Activated CD4-positive, alpha-beta T cell treated with anti-CD3 and anti-CD28 coated beads, Interleukin-2, amount 10 ng/mL, durations not matched to agents 7 days and 5 days (primary cell): ENCODE measurements around the gene COPS3. TPM values are rescaled to one million over a fixed set of nuclear protein-coding genes. Genes with fewer than 3 reads are reported as not detected.
"Not testable (repeated sequence)": the region's sequence is repeated elsewhere in the genome, so short reads cannot be mapped to it uniquely, and the experiment has no call there.

Experiments used
- CTCF ChIA-PET: fragments of 350-600 bp; sonication (Branson Sonifier 250); formaldehyde crosslinking; loops from one replicate; lab custom pipeline; 2021; ENCODE audit warnings: antibody characterized with exemption; lab: Charles Lee
- POLR2A ChIA-PET: fragments of 350-600 bp; sonication (Branson Sonifier 250); formaldehyde crosslinking; loops from one replicate; lab custom pipeline; 2021; ENCODE audit warnings: antibody characterized with exemption; lab: Charles Lee
- DNase-seq: peaks from one replicate; pipeline ENCODE4 v3.0.0-alpha.2; 2020
- H3K27ac Mint-ChIP-seq: one replicate; pipeline ENCODE4 v1.8.0; 2021; ENCODE audit warnings: mild to moderate bottlenecking, moderate library complexity, mixed read lengths
- H3K27me3 Mint-ChIP-seq: one replicate; pipeline ENCODE4 v1.8.0; 2021; ENCODE audit warnings: mixed read lengths
- H3K36me3 Mint-ChIP-seq: one replicate; pipeline ENCODE4 v1.8.0; 2021; ENCODE audit warnings: low read depth, mixed read lengths
- H3K4me1 Mint-ChIP-seq: one replicate; pipeline ENCODE4 v1.8.0; 2021; ENCODE audit warnings: mixed read lengths
- H3K4me3 Mint-ChIP-seq: one replicate; pipeline ENCODE4 v1.8.0; 2021; ENCODE audit warnings: mild to moderate bottlenecking, moderate library complexity, mixed read lengths
- H3K9me3 Mint-ChIP-seq: one replicate; pipeline ENCODE4 v1.8.0; 2021; ENCODE audit warnings: mixed read lengths
- total RNA-seq, 2 experiments: library from RNA; stranded (reverse); gene quantifications; one replicate each; pipeline ENCODE4 v1.2.3, GENCODE V29; 2021

COPS3 gene
- total RNA-seq, 2 experiments from 2014 or later: 100 TPM

- Mint-ChIP-seq H3K4me3 (no peak overlapping the region), H3K9me3 (no peaks in the 10 kb centered on the region), H3K4me1 (peaks cover 9% of the 10 kb centered on the region), H3K27me3 (no peaks in the 10 kb centered on the region), H3K36me3 (no peaks in the 10 kb centered on the region), H3K27ac (no peak overlapping the region)
- ChIA-PET POLR2A (no interaction called here), CTCF (interaction anchor here (0.6 kb wide), 2 partner anchors 21 to 58 kb away, joined by 3 read pairs; no protein-coding TSS in a partner anchor)
- no peak for DNase-seq
Observed at GRCh38 chr17:17295141-17295540, 14.1 kb upstream of the COPS3 start.

GRCh38 chr17:17289701-17290100 is 8.7 kb upstream of the COPS3 start:
- Mint-ChIP-seq H3K4me3 (no peak overlapping the region), H3K9me3 (no peaks in the 10 kb centered on the region), H3K36me3 (no peaks in the 10 kb centered on the region), H3K27me3 (no peaks in the 10 kb centered on the region), H3K4me1 (no peaks in the 10 kb centered on the region), H3K27ac (no peak overlapping the region)
- no peak for DNase-seq
- CTCF ChIA-PET: interaction anchor here (1.0 kb wide), 1 partner anchor 11 kb away, joined by 3 read pairs; no protein-coding TSS in a partner anchor
- POLR2A ChIA-PET: no interaction called here

GRCh38 chr17:17289086-17289485 is 8.0 kb upstream of the COPS3 start:
- Mint-ChIP-seq H3K4me1 (no peaks in the 10 kb centered on the region), H3K9me3 (no peaks in the 10 kb centered on the region), H3K4me3 (no peak overlapping the region), H3K27me3 (no peaks in the 10 kb centered on the region), H3K36me3 (no peaks in the 10 kb centered on the region), H3K27ac (no peak overlapping the region)
- DNase-seq: no peak
- POLR2A ChIA-PET: no interaction called here
- CTCF ChIA-PET: no interaction called here

GRCh38 chr17:17285951-17286350 is 4.9 kb upstream of the COPS3 start:
- CTCF ChIA-PET: no interaction called here
- POLR2A ChIA-PET: no interaction called here
- Mint-ChIP-seq H3K4me1 (peaks cover 12% of the 10 kb centered on the region), H3K27ac (no peak overlapping the region), H3K4me3 (no peak overlapping the region), H3K36me3 (no peaks in the 10 kb centered on the region), H3K27me3 (peaks cover 3% of the 10 kb centered on the region), H3K9me3 (no peaks in the 10 kb centered on the region)
- no peak for DNase-seq

- peaks cover 20% of the 10 kb centered on the region for H3K36me3 Mint-ChIP-seq
- ChIA-PET CTCF (interaction anchor here (0.6 to 0.7 kb wide), 2 partner anchors 40 to 78 kb away, joined by 3 read pairs; no protein-coding TSS in a partner anchor), POLR2A (interaction anchor here (0.7 kb wide), 1 partner anchor 238 kb away, joined by 5 read pairs; no protein-coding TSS in a partner anchor)
- peaks cover 3% of the 10 kb centered on the region for H3K27me3 Mint-ChIP-seq
- H3K27ac Mint-ChIP-seq: peak overlapping the region; percentile 97
- no peak for DNase-seq
- peak overlapping the region; percentile 94 for H3K4me3 Mint-ChIP-seq
- H3K4me1 Mint-ChIP-seq: peaks cover 42% of the 10 kb centered on the region
- H3K9me3 Mint-ChIP-seq: no peaks in the 10 kb centered on the region
Observed at GRCh38 chr17:17279316-17279715, 1.7 kb downstream of the COPS3 start.

GRCh38 chr17:17277431-17277830 is 3.6 kb downstream of the COPS3 start:
- POLR2A ChIA-PET, H3K27me3 Mint-ChIP-seq, DNase-seq, H3K27ac Mint-ChIP-seq, H3K9me3 Mint-ChIP-seq, H3K4me3 Mint-ChIP-seq: not testable (repeated sequence)
- CTCF ChIA-PET: interaction anchor here (0.7 to 2.0 kb wide), 2 partner anchors 10 to 135 kb away, joined by 3 to 5 read pairs; no protein-coding TSS in a partner anchor
- peaks cover 44% of the 10 kb centered on the region for H3K4me1 Mint-ChIP-seq
- peaks cover 27% of the 10 kb centered on the region for H3K36me3 Mint-ChIP-seq

- ChIA-PET CTCF (interaction anchor here (0.6 to 2.0 kb wide), 2 partner anchors 12 to 1019 kb away, joined by 3 to 5 read pairs; no protein-coding TSS in a partner anchor), POLR2A (no interaction called here)
- peaks cover 32% of the 10 kb centered on the region for H3K4me1 Mint-ChIP-seq
Observed at GRCh38 chr17:17275971-17276370, 5.1 kb downstream of the COPS3 start.

GRCh38 chr17:17269926-17270773 is 10.9 kb downstream of the COPS3 start:
- Mint-ChIP-seq H3K4me3 (no peak overlapping the region), H3K27ac (no peak overlapping the region), H3K36me3 (peaks cover 35% of the 10 kb centered on the region), H3K9me3 (no peaks in the 10 kb centered on the region), H3K27me3 (no peaks in the 10 kb centered on the region), H3K4me1 (peaks cover 2% of the 10 kb centered on the region)
- ChIA-PET CTCF (interaction anchor here (1.0 to 2.2 kb wide), 4 partner anchors 11 to 128 kb away, joined by 3 to 8 read pairs (median 5); partner anchors contain the start of gene COPS3), POLR2A (no interaction called here)
- peak; percentile 34 for DNase-seq

More at GRCh38 chr17:17275971-17276370, 5.1 kb downstream of the COPS3 start:
- no peak for DNase-seq
- Mint-ChIP-seq H3K36me3 (peaks cover 29% of the 10 kb centered on the region), H3K27me3 (no peaks in the 10 kb centered on the region), H3K9me3 (no peaks in the 10 kb centered on the region), H3K4me3 (no peak overlapping the region), H3K27ac (no peak overlapping the region)

GRCh38 chr17:17264430-17264829 is 16.6 kb downstream of the COPS3 start:
- Mint-ChIP-seq H3K36me3 (peaks cover 44% of the 10 kb centered on the region), H3K4me3 (no peak overlapping the region), H3K4me1 (no peaks in the 10 kb centered on the region), H3K27me3 (no peaks in the 10 kb centered on the region), H3K9me3 (no peaks in the 10 kb centered on the region), H3K27ac (no peak overlapping the region)
- DNase-seq: no peak
- CTCF ChIA-PET: no interaction called here
- POLR2A ChIA-PET: interaction anchor here (0.6 kb wide), 1 partner anchor 11 kb away, joined by 3 read pairs; no protein-coding TSS in a partner anchor

GRCh38 chr17:17258998-17259397 is 22.0 kb downstream of the COPS3 start:
- no peaks in the 10 kb centered on the region for H3K9me3 Mint-ChIP-seq
- H3K27ac Mint-ChIP-seq: no peak overlapping the region
- no peak for DNase-seq
- ChIA-PET CTCF (interaction anchor here (0.6 to 1.2 kb wide), 3 partner anchors 12 to 343 kb away, joined by 3 to 6 read pairs (median 3); no protein-coding TSS in a partner anchor), POLR2A (no interaction called here)
- no peak overlapping the region for H3K4me3 Mint-ChIP-seq
- H3K36me3 Mint-ChIP-seq: peaks cover 56% of the 10 kb centered on the region
- H3K27me3 Mint-ChIP-seq: no peaks in the 10 kb centered on the region
- no peaks in the 10 kb centered on the region for H3K4me1 Mint-ChIP-seq

GRCh38 chr17:17258011-17258410 is 23.0 kb downstream of the COPS3 start:
- ChIA-PET POLR2A (no interaction called here), CTCF (interaction anchor here (0.6 to 1.2 kb wide), 4 partner anchors 8 to 33 kb away, joined by 3 read pairs; no protein-coding TSS in a partner anchor)
- no peak for DNase-seq
- Mint-ChIP-seq H3K27ac (no peak overlapping the region), H3K27me3 (no peaks in the 10 kb centered on the region), H3K4me1 (peaks cover 4% of the 10 kb centered on the region), H3K9me3 (no peaks in the 10 kb centered on the region), H3K36me3 (peaks cover 57% of the 10 kb centered on the region), H3K4me3 (no peak overlapping the region)

GRCh38 chr17:17256316-17256715 is 24.7 kb downstream of the COPS3 start:
- Mint-ChIP-seq H3K27me3 (no peaks in the 10 kb centered on the region), H3K4me1 (peaks cover 4% of the 10 kb centered on the region), H3K27ac (no peak overlapping the region), H3K9me3 (no peaks in the 10 kb centered on the region), H3K36me3 (peaks cover 60% of the 10 kb centered on the region), H3K4me3 (no peak overlapping the region)
- CTCF ChIA-PET: interaction anchor here (0.6 to 1.2 kb wide), 4 partner anchors 10 to 282 kb away, joined by 4 to 7 read pairs (median 4); no protein-coding TSS in a partner anchor
- POLR2A ChIA-PET: no interaction called here
- no peak for DNase-seq

- POLR2A ChIA-PET, DNase-seq, H3K9me3 Mint-ChIP-seq, H3K27me3 Mint-ChIP-seq, H3K4me3 Mint-ChIP-seq, H3K27ac Mint-ChIP-seq, H3K4me1 Mint-ChIP-seq: not testable (repeated sequence)
- peaks cover 55% of the 10 kb centered on the region for H3K36me3 Mint-ChIP-seq
- CTCF ChIA-PET: interaction anchor here (0.6 to 1.2 kb wide), 7 partner anchors 10 to 281 kb away, joined by 3 to 7 read pairs (median 4); no protein-coding TSS in a partner anchor
Observed at GRCh38 chr17:17255689-17256088, 25.4 kb downstream of the COPS3 start.
